Stimulated activated CD4-positive, alpha-beta T cell treated with anti-CD3 and anti-CD28 coated beads, Interleukin-4, amount 100 ng/mL, for 4 hours (primary cell): ENCODE data around the gene NPTXR.

Source experiments
- DNase-seq, 2 experiments: peaks; one replicate each; pipeline ENCODE4 v3.0.0-alpha.2; 2020

Gene NPTXR

DNA sequence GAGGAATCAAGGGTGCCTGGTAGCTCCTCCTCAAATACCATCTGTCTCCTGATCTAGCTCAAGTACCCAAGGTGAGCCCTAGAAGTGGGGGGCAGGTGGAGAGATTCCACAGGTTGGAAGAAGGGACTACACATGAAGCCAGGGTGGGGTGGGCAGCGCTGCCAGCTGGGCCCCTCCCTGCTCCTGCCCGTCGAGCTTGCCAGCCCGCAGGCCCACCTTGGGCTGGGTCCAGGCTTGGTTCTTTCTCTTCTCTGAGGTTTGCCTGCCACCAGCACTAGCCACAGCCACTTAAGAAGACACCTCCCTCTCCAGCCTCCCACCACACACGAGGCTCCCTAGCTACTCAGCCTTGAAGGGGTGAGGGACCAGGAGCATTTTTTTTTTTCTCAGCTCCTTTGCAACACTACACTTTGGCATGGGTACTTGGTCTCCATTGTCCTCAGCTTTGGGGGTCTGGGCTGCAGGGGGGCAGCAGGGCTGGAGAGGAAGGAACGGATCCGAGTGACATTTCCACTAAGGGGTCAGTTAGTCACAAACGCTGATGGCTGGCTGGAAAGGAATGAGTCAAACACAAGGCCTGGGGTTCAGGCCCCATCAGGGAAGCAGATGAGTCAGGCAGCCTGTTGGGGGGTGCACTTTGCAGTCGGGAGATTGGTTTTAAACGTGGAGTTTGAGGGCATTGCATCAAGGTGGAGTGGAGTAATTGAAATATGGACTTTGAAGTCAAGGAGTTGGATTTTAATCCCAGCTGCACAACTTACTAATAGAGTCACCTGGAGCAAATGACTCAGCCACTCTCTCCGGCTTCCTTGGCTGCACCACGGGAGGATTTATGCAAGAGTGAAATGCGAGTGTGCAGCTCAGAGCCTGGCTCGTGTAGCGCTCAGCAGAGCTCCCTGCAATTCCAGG, 7.4 kb upstream of the NPTXR start:
- DNase-seq, result no peak

DNA sequence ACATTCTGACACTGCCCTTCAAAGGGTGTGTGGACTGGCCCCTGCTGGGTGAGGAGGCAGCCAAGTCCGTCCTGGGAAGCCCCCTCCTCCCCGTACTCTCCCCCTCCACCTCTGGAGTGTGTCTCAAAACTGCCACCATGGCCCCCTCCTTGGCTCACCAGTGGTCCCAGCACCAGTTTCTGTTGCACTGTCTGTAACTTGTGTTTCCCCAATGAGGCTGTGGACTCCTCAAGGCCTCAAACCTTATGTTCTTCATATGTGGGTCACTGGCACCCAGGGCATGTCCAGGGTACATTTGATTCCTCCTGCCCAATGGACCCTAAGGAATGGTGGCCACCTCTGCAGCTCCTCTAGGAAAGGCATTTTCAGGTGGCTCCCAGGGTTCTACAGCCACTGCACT, 6.6 kb upstream of the NPTXR start:
- no peak for DNase-seq

DNA sequence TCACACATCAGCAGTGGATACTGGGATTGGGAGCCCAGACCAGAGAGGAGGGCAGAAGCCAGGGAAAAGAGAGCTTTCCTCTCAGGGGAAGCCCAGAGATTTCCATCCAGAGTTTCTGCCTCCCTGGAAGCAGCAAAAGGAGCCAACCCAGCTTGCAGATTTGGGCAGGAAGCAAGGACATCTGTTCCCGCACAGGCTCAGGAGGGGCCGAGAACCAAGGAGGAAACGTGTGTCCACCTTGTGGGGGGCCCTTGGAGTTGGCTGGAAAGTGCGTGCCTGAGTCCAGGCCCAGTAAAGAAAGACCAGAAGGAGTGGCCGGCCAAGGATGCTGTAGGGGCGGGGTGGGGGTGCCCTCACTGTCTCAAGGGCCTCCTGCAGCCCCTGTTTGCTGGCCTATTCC, 6.0 kb upstream of the NPTXR start:
- DNase-seq, result no peak

DNA sequence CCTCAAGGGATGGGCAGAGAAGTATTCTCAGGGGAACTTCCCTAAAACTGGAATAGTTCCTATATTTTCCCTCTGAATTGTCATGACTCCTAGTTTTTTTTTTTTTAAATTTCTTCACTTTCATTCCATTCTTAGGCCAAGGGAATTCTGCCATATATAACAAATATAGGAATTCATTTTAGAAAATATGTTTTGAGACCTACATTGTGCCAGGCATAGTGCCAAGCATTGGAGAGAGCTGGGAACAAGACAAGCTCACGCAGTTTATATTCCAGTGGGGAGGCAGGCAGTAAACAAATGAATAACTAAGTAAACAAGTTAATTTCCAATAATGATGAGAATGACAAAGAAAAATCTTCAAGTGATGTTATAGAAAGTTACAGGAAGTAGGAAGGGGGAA, 2.6 kb upstream of the NPTXR start:
- no peak for DNase-seq

DNA sequence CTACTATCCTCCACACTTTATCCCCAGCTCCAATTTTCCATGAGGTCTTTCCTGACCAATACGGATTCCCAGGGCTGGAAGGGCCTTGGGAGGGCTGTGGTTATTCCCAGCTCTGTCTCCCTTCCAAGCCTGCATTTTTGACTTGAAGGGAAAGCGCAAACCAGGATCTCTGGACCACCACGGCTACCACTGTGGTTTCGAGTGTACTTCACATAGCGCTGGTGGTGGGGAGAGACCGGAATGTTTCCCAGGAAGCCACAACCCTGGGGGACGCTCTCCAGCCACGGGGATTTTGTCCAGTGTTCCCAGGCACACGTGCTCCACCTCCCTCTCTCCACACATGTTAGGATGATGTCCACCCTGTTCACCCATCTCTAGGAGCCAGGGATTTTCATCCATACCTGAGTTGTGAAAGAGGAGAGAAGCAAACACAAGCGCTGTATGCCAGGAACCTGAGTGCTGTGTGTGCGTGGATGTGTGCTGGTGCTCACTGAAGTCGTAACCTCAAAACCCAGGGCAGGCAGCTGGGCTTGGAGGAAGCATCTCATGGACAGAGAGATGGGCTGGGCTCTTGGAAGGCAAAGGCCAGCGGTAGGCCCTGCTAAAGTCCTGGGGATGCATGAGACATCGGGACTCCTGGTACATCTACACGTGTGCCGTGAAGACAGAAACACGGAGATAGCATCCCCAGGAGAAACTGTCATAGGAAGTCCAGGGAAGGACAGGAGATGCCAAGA, 1.3 kb upstream of the NPTXR start:
- no peak for DNase-seq

DNA sequence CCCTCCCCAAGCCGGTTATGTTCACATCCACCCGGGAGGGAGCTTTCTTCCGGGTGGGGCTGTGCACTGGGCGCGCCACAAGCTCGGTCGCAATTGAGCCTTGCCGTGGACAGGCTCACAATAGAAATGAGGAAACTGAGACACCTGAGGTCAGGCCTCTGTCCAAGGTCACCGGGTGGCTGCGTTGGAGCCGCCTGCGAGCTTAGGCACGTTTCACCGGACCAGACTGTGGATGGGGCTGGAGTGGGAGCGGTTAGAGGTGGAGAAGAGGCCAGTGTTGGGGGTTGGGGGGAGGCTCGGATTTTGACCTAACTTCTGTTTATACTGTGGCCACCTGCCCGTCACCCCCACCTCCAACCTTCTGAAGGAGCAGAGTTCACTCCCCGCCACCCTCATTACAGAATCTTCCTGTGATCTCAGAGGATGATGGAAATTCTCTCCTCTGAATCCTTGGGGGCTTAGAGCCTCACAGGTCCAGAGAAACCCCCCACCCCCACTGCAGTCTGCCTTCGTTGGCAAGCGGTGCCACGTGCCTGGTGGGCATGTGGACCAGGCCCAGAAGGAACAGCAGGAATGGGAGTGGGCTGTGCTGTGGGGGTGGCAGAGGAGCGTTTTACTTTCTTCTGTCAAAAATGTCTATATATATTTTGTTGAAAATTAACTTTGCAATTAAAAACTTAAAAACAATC, 631 bp upstream of the NPTXR start:
- DNase-seq, result no peak

DNA sequence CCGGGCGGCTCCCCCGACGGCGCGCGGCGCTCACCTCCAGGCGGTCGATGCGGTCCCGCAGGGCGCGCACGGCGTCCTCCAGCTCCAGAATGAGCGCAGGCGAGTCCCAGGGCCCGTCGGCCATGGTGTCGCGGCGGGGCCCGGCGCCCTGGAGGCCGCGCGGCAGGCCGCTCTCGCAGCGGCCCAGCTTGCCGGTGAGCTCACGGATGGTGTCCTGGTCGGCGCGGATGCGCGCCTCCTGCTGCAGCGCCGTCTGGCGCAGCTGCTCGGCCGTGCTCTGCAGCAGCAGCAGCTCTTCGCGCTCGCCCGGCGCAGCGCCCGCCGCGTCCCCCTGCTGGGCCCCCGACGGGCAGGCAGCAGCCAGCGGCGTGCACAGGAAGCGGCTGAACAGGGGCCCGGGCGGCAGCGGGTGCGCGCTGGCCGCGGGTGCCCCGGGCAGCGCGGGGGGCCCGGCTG, 599 bp downstream of the NPTXR start:
- peak; percentile 41 to 55 for DNase-seq

DNA sequence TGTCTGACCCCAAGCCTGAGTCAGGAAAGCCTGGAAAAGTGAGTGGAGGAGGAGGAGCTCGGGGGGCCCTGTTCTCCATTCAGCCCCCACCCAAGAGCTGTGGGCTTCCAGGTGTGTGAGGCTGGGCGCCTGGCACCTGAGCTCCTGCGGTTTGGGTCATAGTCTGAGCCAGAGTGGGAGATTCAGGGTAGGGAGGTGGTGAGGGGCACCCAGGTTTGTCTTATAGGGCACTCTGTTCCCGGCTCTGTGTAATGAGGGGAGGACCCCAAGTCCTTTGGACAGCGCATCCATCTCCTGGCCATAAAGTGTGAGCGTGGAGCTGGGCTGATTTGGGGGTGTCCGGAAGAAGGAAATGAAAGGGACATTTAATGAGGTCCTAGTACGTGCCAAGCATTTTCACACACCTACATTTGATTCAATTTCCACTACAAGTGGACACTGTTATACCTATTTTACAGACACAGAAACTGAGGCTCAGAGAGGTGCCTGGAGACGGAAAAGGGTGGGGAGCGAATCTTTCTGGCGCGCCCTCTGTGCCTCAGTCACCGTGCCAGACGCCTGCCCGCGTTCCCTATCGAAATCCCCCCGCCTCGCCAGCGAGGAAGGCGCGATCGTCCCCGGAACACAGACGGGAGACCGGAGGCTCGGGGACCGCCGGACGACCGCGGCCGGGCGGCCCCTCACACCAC, 1.2 kb downstream of the NPTXR start:
- no peak for DNase-seq

DNA sequence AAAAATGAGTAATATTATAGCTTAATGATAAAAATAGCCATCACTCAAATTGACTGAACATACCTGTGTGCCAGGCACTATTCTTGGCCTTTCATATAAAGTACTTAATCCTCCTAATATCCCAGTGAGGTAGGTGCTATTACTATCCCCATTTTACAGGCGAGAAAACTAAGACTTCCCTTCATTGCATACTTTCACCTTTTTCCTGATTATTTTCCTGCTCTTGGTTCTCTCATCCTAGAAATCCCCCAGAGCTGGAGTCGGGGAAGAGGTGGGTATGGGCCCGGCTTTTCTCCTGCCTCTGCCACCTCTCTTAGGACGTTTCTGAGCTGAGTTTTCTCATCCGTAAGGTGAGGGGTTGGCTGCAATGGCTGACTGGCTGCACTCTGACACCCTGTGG, 2.2 kb downstream of the NPTXR start:
- no peak for DNase-seq

DNA sequence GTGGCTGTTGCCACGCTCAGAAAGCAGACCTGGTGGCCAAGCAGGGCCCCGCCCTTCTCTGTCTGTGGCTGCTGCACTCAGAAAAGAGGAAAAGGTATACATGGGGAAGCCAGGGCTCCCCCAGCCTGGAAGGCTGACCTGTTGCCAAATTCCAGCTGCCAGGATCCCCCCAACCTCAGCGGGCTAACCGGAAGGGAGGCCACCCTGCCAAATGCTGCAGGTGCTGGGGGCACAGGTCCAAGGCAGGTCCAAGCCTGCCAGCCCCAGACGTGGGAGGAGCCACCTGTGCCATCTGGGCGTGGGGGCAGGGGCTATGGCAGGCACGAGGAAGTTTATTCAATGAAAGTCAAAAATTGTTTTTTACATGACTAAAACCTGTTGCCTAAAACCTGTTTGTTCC, 2.6 kb downstream of the NPTXR start:
- DNase-seq, result no peak

DNA sequence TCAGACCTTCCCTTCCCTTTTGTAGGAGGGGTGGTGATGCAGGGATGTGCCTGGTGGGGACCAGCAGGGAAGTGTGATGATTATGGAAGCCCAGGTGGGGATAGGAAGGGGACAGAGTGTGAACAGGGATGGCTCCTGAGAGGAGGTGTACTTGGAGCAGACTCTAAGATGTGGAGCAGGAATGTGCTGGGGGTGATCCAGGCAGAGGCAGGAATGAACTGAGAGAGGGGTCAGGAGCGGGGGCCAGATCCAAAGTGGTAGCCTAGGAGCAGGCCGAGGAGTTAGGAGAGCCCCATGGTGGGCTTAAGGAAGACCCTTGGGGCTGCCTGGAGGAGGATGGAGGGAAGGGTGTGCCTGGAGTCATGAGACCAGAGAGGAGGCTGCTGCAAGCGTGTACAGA, 3.7 kb downstream of the NPTXR start:
- DNase-seq, result no peak

DNA sequence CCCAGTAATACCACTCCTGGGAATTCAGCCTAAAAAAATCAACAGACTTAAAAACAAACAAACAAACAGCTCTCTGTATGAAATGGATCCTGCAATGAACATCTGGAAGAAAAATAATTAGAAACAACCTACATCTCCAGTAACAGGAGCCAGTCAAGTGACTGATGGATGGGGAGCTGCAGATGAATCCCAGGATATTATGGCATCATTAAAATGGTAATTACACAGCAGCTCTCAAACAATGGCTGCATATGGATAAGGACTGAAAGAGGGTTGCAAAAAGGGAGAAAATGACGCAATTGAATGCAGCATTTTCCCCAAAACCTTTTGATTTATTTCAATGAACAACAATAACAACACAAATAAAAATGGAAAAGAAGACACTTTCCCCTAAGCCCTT, 4.1 kb downstream of the NPTXR start:
- DNase-seq, result no peak

DNA sequence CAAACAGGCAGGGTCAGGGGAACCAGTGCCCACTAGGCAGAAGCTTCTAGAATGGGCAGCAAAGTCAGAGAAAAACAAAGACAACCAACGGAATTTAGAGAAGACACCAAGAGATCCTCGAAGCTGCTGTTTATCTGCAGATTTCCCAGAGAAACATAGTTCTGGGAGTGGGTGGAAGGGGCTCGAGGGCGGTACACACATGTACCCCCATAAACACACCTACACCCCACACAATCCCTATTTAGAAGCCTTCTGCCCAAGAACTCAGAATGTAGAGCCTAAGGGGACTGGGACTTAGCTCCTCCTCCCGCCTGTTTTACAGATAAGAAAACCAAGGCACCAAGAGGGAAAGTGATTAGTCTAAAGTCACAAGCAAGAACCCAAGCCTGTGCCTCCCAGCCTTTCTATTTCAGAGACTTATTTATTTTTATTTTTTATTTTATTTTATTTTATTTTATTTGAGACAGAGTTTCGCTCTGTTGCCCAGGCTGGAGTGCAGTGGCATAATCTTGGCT, 6.4 kb downstream of the NPTXR start:
- no peak for DNase-seq

DNA sequence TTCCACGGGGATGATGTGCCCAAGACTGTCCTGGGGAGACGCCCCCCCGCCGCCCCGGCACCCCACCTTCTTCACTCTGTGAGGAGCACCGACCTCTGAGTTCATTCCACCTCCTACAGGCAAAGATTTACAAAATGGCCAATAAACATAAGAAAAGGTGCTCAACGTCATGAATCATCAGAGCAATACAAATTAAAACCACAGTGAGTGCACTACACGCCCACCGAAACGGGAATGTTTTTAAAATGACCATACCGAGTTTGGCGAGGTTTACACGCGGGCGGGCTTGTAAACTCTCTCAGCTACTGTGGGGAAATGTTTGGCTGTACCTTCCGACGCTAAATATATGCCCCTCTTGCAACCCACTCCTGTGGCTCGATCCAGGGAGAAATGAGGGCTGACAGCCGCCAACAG, 7.9 kb downstream of the NPTXR start:
- DNase-seq, result no peak

DNA sequence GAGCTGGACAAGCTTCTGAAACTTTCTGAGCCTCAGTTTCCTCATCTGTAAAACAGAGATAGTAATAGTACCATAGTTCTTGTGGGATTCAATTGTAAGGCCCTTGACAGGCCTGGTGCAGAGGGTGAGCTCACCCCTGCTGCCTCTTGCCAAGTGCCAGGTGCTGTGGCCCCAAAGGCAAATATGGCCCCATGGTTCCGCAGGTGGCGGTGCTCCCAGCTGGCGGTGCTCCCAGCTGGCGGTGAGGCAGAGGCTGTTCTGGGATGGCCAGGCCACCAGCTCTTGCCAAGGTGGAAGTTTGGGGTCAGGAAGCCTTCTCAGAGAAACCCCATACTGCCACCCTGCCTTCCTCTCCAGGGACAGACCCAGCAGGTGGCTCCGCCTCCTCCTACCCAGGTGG, 8.8 kb downstream of the NPTXR start:
- no peak for DNase-seq

DNA sequence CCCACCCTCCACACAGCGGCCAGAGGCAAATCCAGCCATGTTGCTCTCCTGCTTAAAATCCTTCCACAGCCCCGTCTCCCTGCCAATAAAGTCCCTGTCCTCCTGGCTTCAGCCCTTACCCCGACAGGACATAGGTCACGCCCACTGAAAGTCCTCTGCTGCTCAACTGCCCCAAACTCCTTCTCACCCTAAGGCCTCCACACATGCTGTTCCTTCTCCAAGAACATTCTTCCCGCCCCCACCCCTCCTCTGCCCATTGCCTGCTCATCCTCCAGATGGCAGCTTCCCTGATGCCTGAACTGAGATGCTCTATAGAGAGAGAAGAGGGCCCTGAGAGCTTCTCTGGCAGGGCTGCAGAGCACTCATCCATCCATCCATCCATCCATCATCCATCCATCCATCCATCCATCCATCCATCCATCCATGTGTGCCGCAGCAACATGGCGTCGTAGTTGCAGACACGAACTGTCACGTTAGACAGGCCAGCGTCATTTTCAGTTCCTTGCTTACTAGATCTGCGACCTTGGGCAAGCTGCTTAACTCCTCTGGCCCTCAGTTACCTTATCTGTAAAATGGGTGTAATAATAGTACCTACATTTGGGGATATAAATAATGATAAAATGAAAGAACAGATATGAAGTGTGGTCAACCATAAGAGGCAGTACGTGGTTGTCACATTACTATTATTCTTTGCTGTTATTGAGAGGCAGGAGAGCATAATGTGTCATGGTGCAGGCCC, 9.4 kb downstream of the NPTXR start:
- no peak for DNase-seq

DNA sequence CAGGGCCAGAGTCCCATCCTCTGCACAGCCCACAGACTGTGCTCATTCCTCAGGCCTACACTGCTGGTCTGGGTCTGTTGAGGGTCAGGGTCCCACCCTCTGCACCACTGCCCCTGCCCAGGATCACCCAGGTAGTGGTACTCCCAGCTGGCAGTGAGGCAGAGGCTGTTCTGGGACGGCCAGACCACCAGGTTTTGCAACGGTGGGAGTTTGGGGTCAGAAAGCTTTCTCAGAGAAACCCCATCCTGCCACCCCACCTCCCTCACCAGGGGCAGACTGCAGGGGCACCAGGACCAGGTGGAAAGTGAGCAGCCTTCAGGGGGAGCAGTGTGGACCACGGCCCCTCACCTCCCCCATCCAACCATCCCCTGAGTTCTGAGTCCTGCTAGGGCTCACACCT, 10.8 kb downstream of the NPTXR start:
- no peak for DNase-seq

DNA sequence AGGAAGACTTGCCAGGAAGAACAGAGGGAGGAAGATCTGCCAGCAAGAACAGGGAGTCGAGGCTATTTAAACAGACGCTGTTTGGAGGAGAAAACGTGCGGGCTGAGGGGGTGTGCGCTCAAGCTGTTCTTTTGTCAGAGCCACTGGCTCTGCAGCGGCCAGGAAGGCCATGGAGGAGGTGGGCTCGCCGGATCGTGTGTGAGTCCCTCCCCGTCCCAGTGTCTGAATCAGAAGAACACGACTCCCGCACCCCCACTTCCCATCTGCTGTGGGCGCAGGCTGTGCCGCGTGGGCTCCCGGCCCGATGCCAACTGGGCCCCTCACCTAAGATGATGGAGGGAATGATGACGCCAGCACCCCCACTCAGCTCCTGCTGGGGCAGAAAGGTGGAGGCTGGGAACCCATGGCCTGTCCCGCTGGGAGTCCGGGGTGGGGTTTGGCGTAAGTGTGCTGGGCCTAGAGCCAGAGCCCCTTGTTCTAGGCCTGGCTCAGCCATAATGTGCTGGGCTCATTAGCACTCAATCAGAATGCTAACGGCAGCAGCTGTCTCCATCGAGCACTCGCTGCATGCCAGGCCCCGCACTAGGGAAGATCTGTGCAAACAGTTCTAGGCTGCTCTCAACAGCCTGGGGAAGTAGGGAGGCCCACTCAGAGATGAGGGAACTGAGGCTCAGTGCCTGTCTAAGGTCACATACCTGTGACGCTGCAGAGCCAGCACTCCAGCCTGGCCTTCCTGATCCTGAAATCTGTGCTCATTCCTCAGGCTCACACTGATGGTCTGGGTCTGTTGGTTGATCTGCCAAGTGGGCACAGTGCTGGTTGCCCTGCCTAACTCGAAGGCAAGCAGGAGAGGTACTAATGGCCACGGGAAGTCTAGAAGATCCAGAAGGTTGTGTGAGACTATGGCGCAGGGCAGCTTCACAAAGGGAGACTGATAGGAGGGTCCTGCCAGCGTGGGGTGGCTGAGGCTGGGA, 11.5 kb downstream of the NPTXR start:
- DNase-seq, result no peak

DNA sequence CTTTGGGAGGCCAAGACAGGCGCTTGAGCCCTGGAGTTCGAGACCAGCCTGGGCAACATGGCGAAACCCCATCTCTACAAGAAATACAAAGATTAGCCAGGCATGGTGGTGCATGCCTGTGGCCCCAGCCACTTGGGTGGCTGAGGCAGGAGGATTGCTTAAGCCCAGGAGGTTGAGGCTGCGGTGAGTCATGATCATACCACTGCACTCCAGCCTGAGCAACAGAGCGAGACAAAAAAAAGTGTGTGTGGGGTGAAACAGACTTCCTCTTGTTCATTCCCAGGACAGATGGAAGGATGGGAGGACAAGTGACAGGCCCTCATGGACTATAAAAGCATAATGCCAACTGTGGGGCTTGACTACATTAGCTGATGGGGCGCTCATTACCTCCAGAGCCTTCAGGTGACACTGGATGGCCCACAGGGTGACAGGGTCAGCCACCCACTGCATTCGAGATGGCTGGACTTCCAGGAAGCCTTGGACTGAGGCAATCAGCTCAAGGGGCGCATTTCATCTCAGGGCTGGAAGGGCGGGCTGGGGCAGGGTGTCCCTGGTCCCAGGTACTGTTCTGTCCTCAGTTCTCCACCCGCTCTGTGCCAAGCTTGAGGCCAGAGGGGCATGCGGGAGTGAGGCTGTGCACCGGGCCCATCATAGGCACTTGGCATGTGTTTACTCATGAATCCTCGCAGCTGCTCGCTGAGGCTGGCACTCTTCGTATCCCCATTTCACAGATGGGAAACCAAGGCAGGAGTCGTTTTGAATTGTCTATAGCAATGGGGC, 12.5 kb downstream of the NPTXR start:
- DNase-seq, result no peak

DNA sequence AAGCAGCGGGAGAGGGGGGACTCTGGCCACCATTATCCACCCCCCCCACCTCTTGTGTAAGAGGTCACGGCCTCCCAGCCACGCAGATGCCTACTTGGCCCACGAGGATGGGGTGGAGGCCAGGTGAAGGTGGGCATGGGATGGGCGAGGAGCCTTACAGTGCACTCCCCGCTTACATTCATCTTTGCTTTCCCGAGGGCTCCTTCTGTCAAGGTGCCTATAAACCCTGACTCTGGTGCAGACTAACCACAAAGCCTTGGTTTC, 13.1 kb downstream of the NPTXR start:
- DNase-seq, result no peak
